Right forelimb (tissue), 1 donor: ENCODE results near the gene KIZ.

Experiments used
- DNase-seq: peaks from one replicate; pipeline ENCODE4 v3.0.0-alpha.2; 2018

Gene KIZ

DNA sequence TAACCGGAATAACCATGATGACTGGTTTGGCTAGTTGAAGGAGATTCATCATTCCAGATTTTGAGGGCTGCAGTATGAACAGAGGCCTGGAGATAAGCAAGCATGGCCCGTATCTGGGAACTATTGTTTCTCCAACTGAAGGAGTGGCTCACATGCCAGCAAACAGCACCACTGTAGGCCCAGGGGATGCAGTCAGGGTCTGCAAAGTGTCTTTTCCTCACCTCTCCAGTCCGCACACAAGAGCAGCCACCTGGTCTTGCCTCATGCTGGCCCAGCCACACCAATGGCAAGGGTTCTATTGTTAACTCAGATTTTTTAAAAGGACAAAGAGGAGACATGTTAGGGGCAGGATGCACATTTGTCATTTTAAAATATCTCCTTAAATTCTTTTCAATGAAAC is 55.1 kb downstream of the KIZ start:
- DNase-seq = no peak

DNA sequence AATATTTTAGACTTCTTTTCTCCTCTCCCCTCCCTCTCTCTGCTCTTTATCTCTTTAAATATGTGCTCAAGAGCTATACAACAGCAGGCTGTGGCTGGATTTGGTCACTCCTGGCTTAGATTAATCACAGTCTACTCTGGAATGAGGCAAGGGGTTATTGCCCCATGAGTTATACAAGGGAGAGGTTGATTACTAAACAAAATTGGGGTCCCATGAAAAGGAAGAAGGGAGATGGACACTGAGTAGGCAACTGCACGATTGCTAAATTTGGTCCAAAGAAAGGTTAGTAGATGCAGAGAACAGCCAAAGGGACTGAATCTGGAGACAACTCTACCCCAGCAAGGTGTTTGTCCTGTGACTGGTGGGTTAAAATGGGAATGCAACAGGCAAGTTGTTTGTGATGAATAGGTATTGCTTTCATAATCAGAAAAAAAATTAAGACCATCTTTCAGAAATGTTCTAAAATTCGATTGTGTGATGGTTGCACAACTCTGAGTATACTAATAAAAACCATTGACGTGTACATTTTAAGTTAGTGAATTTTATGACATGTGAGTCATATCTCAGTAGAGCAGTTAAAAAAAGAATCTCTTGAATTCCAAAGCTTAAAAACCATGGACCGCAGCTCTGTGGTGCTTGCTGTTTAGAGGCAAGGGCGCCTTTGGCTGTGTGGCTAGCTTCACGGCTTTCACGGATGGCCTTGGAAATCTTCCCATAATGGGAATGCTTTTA is 57.1 kb downstream of the KIZ start:
- DNase-seq = no peak

DNA sequence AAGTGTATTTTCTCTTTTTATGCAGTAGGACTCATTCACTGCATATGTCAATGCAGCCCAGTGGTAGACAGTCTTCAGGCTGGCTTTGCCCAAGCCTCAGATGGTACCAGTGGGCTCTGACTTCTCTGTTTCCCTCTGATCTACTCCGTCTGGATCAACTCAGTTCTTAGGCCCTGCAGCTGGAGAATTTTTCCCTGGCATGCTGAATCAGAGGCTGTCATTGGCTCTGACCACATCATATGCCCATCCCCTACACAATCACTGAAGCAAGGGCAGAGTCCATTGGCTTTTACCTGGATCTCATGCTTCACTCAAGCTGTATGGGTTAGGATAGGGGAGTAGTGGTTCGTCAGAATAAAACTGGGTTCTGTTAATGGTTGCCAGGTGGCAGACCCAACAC is 57.8 kb downstream of the KIZ start:
- no peak for DNase-seq

DNA sequence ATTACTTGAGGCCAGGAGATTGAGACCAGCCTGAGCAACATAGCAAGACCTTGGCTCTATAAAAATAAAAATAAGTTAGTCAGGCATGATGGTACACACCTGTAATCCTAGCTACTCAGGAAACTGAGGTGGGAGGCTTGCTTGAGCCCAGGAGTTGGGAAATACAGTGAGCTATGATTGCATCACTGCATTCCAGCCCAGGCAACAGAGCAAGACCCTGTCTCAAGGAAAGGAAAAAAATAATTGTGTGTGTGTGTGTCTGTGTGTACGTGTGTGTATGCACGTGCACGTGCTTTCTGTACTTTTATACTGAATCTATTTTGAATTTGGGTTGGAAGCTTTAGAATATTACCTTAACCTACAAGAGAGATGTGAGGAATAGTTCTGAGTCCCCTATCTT is 58.9 kb downstream of the KIZ start:
- no peak for DNase-seq

DNA sequence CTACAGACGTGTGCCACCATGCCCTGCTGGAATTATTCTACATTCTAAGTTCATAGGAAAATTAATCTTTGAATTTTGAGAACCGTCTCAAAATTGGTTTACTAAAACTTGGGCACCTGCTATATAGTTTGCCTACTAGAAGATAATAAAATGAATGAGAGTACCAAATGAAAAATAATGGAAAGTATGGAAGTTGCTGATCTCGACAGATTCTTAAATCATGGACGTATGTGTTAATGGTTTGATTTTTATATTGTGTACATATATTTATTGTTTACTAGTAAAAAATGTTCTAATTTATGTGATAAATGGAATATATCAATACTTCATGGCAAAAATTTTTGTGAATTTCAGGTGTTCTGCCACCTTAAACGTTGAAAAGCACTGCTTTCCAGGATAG is 60.0 kb downstream of the KIZ start:
- no peak for DNase-seq

DNA sequence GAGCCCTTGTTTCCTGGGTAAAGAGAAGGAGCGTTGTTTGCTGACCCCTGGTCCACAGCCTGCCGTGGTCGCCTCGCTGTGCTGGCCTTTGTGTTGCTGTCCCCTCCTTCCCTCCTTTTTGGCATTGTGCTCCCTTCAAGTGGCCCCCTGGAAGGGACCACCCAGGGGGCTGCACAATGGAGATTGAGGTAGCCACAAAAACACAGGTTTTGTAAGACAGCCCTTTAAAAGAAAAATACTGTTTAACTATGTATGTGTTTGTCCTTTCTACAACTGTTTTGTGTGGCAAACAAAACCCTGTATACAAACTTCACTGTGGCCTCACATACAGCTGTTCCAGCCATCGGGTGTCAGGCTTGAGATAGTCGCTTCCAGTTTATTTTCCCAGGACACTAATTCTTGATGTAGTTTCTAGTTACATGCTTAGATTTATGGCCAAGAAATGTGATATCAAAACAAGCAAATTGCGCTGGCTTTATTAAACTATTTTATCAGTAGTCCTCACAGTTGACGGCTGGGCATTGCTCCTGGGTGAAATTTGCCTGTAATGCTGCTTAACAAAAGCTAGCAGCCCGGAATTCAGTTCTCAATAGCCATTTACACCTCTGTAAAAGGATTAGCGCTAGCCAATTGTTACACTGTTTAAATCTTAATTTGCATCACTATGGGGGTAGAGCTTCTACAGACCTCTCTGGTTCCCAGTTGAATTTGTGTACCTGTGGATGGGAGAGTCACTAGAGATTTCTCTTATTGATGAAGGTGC is 64.1 kb downstream of the KIZ start:
- DNase-seq = no peak

DNA sequence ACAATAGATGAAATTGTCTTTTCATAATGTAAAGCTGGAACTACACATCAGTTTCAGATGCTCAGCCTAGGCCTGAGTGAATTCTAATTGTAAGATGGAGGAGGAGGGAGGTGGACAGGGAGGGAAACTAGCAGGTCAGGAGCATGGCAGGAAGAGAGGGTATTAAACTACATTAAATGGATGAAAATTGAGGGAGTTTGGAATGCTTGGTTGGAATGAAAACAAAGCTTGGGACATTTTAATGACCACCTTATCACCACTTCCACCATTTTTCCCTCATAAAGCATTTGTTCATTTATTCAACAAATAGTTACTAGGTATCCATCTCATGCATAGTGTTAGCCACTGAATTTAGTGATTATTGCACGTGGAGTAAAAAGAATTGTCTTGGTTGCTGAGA is 65.0 kb downstream of the KIZ start:
- DNase-seq = no peak

DNA sequence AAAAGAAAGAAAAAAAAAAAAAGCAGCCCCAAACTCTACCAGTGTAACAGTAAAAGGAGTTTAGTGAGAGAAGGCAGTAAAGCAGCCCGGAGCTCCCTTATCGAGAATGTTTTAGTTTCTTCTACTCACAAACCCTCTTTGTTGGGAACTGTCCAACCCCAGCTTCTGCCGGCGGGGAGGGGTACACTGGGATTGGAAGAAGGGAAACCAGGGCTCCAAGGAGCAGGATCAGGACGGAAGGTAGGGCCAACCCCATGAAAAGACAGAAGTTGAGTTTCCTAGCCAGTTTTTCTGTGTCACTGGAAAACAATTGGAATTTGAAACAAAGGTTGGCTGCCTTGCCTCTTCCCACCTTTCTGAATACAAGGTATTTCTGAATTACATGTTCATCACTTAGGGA is 66.0 kb downstream of the KIZ start:
- no peak for DNase-seq

DNA sequence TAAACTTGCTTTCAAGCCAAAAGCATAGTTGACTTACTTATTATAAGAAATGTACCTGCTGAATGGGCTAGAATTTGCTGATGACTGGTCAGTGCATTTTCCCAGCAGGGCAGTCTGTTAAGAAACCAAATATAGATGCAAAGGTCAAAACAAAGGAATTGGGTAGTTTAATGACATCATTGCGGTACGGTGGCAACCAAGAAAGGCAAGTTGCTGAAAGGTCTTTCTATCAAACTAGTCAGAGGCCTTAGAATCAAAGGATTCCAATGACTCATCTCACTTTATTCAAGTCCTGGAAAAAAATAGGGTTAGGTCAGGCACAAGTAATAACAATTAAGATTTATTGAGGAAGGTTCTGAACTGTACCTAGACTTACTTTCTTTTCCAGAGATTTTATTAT is 76.4 kb downstream of the KIZ start:
- no peak for DNase-seq

DNA sequence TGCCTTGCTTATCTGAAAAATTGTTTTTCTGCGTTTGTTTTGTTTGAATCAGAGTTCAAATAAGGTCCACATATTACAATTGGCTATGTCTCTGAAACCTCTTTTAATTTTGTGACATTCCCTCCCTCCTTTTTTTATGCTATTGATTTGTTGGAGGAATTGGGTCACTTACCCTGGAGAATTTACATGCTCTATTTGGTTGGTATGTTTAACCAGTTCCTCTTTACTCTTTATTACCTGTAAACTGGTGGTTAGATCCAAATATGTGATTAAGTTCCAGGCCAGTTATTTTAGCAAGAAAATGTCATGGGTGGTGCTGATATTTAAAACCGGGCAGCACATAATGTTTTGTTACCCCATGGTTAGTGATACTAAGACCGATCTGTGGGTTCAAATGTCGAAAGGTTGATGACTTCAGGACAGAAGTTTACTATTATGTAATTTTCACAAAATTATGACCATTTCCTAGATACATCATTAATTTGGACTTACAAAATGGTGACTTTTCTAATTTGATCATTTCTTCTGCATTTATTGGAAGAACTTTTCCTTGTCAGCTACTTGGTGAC is 77.3 kb downstream of the KIZ start:
- no peak for DNase-seq

DNA sequence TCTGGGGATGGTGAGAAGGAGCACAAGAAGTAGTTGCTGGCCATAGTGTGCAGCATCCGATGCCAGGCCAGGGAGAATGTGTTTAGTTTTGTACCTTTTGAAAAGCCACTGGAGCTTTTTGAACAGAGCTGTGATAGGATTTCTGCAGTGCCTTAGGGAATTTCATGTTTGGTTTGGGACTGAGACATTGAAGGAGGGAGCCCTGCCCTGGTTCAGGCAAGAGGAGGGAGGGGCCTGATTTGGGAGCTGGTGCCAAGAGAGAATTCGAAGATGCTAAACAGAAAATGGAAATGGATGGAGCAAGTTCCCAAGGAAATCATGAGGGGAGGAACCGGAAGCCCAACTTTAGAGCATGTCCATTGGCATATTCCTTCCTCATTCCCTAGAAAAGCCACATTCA is 80.7 kb downstream of the KIZ start:
- DNase-seq = no peak

DNA sequence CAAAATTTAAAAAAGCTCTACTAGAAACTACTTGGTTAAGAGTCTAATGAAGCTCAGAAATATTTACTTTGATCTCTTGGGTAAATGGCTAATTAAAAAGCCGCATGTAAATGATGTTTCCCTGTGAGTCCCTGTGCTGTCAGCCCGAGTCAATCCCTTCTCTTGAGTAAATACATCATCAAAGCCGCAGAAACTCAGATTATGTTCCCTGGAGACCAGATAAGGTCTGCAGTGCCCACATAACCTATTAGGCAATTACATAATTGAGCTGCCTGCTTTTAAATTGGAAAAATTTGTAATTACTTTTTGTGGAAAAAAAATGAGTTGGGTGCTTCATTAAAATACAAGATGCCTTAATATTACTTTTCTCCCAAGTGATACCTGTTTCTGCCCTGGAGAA is 83.1 kb downstream of the KIZ start:
- DNase-seq = no peak

DNA sequence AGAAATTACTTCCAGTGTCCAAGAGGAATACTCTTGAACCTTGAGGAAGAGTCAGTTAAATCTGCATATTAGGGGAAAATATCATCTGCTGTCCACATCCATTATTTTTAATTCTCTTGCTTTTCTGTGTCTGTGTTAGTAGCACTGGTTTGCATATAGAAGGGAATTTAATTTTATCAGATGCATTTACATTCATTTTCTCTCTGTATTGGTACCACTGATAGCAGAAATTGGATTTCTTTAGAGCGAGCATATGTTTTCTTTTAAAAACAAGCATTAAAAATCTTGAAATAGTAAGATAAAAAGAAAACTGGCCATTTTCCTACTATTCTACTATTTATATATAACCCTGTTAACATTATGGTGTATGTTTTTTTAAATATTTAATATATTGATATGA is 83.8 kb downstream of the KIZ start:
- DNase-seq = no peak

DNA sequence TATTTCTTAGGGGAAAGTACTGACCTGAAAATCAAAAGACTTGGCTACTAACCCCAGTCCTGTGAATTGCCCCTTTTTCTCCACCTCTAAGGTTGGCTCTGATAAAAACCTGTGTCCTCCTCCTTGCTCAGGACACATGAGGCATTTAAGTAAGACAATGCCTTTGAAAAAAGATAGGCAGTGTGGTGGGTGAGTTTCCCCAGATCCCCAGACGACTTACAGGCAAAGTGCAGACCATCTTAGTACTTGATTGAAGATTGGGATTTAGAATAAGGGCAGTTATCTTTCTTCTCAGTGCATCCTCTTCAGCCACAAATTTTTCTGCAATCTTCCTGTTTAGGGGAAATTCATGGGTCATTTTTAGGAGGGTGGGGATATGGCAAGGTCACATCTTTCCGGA is 87.8 kb downstream of the KIZ start:
- no peak for DNase-seq

DNA sequence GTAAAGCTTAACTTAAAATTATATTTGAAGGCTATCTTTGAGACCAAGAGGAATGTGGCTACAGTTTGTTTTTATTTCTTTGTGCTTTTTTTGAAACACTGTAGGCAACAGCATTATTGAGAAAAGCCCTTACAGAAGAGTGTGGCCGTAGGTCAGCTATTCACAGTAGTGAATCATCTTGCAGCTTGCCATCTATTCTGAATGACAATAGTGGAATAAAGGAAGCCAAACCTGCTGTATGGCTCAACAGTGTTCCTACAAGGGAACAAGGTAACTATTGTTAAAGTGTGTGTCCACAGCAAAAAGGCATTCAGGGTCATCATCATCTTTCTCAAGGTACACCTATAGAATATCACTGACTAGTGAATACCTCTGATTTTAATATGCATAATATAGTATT is 88.5 kb downstream of the KIZ start:
- no peak for DNase-seq

DNA sequence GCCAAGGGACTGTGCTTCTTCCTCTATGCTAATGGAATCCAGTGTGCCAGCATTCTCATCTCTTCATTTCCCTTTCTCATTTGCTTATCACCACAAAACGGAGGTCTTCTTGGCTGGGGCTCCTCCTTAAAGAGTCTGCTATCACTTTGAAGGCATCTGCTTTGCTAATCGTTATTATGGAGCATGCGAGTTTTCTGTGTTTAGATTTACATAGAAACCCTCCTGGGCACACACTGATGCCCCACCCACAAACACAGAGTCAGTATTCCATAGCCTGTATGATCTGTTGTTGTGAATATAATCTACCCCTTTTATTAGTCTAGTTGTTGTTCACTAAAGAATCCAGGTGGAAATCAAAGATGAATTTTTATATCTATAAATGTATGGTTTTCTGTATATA is 93.8 kb downstream of the KIZ start:
- DNase-seq = no peak

DNA sequence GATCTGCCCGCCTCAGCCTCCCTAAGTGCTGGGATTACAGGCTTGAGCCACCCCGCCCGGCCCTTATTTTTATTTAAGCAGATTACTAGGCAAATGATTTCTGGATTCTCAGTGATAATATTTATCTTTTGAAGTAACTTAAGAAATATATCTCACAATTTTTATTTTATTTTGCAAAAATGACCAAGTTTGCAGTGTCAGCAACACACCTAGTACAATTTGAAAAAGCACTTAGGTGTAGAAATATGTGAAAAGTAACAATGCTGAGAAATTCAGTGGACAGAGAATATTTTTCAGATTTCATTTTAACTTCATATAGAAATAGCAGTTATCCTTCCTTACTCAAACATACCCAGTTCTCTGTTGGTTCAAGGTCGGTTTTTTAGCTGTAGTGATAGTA is 98.3 kb downstream of the KIZ start:
- DNase-seq = no peak

DNA sequence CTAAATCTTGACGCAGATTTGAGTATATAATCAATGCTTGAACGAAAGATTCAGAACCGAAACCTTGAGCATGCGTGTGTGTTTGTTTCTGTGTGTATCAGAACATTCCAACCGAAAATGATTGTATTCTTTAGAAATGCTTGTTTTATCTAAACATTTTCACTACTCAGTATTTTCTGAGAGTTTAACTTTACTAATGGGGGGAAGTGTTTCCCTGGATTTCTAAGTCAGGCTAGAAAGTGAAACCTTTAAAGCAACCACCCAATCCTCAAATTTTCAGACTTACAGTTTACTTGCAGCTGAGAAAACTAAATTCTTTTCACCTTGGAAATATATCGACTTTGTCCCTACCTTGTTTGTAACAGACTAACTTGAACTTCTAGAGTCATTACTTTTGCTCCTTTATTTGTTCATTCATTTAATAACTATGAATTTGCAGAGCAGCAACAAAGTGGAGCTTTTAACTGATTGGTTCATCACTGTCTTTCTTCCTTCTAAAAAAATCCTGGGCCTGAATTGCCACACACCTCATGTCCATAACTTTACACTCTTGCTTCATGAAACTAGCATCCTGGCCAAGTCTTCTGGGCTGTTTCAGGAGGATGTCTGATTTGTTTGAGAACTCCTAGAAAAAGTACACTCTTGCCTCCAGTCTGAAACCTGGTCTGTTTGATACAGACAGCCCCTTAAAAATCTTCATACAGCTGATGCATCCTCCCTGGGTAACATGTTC is 99.5 kb downstream of the KIZ start:
- no peak for DNase-seq

DNA sequence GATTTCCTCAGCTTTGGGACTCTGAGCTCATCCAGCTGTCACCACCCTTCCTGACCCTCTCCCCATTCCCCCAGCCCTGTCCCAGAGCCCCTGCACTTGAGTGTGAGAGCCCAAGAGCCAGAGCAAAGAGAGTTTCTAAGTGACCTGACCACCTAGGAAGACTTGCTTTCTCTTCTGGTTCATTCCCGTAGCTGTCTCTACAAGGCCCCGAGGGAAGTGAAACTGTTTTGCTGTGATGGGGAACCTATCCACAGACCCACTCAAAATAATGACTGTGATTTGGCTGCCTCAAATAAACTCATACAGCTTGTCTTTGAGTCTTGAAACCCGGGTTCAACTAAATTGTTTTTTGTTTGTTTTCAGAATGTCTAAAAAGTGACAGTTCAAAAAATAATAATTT is 102.6 kb downstream of the KIZ start:
- no peak for DNase-seq

DNA sequence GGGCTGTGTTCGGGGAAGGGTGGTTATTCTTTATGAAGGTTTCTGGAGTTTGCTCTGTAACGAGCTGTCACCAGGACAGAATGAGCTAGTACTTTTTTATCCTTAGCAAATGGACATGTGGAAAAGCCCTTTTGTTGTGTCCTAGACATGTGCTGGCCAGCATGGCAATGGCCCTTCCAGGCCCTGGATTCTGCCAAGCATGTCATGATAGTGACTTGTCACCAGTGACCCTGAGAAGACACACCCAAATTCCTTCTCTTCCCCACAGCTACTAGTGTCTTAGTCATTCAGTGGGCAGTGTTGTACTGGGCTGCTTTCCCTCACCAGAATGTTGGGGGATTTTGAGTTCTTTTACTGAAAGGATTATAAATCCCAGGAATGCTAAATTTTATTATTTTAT is 103.3 kb downstream of the KIZ start:
- no peak for DNase-seq

DNA sequence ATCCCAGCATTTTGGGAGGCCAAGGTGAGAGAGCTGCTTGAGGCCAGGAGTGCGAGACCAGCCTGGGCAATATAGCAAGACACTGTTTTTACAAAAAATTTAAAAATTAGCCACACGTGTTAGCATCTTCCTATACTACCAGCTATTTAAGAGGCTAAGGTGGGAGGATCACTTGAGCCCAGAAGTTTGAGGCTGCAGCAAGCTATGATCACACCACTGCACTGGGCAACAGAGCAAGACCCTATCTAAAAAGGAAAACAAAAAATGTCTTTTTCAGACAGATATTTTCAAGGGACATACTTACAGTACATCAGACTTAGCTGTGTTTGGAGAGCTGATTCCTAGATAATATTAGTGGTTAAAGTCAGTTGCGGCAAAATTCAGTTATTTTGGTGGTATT is 104.3 kb downstream of the KIZ start:
- no peak for DNase-seq

DNA sequence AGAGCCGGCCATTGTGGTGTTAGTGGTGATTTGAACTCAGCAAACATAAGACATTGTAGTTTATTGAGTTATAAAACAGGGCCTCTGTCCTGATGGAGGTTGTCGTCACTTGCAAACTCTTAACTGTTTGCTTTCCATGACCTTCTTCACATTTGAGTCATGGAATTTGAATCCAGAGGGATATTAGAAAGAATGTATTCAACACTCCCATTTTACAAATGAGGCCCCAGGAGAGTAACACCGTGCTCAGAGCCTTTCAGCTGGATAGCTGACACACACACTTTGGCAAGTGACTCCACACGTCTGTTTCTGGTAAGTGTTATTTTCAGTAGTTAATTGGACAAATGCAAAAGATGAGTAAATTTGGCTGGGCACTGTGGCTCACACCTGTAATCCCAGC is 104.8 kb downstream of the KIZ start:
- no peak for DNase-seq

DNA sequence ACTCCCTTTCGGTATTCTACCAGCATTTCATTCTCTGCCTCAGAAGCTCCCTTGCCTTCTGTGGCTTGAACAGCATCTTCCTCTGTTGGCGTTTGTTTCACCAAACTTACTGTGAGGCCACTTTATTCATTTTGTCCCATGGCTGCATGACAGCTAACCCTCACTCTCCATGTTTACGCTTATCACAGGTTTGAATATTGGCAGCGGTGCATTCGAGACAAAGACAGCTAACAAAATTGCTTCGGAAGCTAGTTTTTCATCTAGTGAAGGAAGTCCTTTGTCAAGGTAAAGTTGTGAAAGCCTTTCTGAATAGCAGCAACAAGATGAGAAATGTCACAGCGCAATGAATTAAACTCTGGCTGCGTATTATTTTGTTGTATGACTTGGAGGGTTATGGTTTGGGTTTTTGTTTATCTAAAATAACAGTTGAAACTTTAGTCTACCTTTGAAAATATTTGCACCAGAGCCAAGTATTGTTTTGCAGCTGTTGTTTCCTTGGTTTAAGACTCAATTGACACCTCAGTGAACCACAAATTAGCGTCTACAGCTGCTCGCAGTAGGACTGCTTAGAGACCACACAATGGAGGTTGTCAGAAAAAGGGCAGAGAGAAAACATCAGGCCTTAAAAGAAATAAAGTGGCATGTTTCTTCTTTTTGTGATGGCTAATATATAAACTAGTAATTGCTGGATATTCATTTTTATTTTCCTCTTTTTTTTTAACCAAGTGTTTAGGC is 106.8 kb downstream of the KIZ start:
- DNase-seq = no peak
